Measurements from ENCODE around the gene ADO. TPM values are rescaled to one million over a fixed set of nuclear protein-coding genes. Genes with fewer than 3 reads are reported as not detected.

The ADO gene
- total and polyA plus RNA-seq, 9 of the 15 experiments (the other 6 are each of a cell fraction or from before 2014, with no cell fraction given): 3.0 to 20.0 (median 16.1) TPM

- no peak for FAIRE-seq
- Histone ChIP-seq H3K27ac (ENCODE audit: extremely low read depth, low read depth, low read length) (no peak overlapping the region), H3K79me2 (ENCODE audit: control insufficient read depth, insufficient read depth, low read length) (no peaks in the 10 kb centered on the region), H4K20me1 (replicated peaks; ENCODE audit: control insufficient read depth, insufficient read depth, low read length) (no peaks in the 10 kb centered on the region), H3K9me1 (ENCODE audit: control insufficient read depth, insufficient read depth, low read length) (no peaks in the 10 kb centered on the region), H3K4me2 (ENCODE audit: insufficient read depth, low read length) (no peak overlapping the region), H3K36me3 (ENCODE audit: control insufficient read depth, insufficient read depth, low read length) (no peaks in the 10 kb centered on the region), H3K27me3 (ENCODE audit: control insufficient read depth in 2 of 2, insufficient read depth in 2 of 2, low read length in 2 of 2) (peaks cover 3 to 5% of the 10 kb centered on the region in 2 experiments; a peak in 3 of 5 replicates), H3K9ac (ENCODE audit: insufficient read depth in 1 of 2, low read depth in 2 of 2, low read length in 2 of 2) (no peak overlapping the region), H3K9me3 (replicated peaks; ENCODE audit: control insufficient read depth, insufficient read depth, low read depth, low read length) (no peaks in the 10 kb centered on the region), H3K4me1 (replicated peaks in 1 of 2; ENCODE audit: control insufficient read depth in 2 of 2, insufficient read depth in 2 of 2, low read length in 2 of 2) (no peaks in the 10 kb centered on the region; a peak in 1 of 5 replicates), H3K4me3 (no peak overlapping the region), H2AFZ (ENCODE audit: low read depth, low read length) (no peak overlapping the region)
- in situ Hi-C loops (cut with MboI) (no loop called here), intact Hi-C loops (cut with micrococcal nuclease) (no loop called here)
- ATAC-seq: no peak
- ChIA-PET CTCF (ENCODE audit: low intra/inter-chr PET ratio) (no interaction called here), POLR2A (no interaction called here)
- BruUV-seq (replicated peaks): no TSS peak
- WGBS (ENCODE audit: insufficient coverage, low coverage, missing lambda C conversion rate): 0% methylated on average over 2 of the region's 2 CpGs
- no peak for DNase-seq (ENCODE audit: extremely low read depth in 1 of 4, low spot score in 3 of 4)
- no peak for TF ChIP-seq WHSC1 (IDR thresholded peaks at IDR 0.05; ENCODE audit: low read length)
- no peak for TF ChIP-seq NCOA2 (IDR thresholded peaks at IDR 0.05; ENCODE audit: partially characterized antibody in 2 of 2)
- no peak for TF ChIP-seq TFE3 (CRISPR knock-in tag; IDR thresholded peaks at IDR 0.05)
- TF ChIP-seq ZNF551 (CRISPR knock-in tag; IDR thresholded peaks at IDR 0.05): no peak
- TF ChIP-seq CXXC5 (CRISPR knock-in tag; IDR thresholded peaks at IDR 0.05): no peak
- TF ChIP-seq, protein P1, sequence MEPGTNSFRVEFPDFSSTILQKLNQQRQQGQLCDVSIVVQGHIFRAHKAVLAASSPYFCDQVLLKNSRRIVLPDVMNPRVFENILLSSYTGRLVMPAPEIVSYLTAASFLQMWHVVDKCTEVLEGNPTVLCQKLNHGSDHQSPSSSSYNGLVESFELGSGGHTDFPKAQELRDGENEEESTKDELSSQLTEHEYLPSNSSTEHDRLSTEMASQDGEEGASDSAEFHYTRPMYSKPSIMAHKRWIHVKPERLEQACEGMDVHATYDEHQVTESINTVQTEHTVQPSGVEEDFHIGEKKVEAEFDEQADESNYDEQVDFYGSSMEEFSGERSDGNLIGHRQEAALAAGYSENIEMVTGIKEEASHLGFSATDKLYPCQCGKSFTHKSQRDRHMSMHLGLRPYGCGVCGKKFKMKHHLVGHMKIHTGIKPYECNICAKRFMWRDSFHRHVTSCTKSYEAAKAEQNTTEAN (CRISPR knock-in tag; IDR thresholded peaks at IDR 0.05): no peak
- TF ChIP-seq, protein P2, sequence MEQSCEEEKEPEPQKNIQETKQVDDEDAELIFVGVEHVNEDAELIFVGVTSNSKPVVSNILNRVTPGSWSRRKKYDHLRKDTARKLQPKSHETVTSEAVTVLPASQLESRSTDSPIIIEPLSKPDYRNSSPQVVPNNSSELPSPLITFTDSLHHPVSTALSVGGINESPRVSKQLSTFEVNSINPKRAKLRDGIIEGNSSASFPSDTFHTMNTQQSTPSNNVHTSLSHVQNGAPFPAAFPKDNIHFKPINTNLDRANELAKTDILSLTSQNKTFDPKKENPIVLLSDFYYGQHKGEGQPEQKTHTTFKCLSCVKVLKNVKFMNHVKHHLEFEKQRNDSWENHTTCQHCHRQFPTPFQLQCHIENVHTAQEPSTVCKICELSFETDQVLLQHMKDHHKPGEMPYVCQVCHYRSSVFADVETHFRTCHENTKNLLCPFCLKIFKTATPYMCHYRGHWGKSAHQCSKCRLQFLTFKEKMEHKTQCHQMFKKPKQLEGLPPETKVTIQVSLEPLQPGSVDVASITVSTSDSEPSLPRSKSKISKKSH (CRISPR knock-in tag; IDR thresholded peaks at IDR 0.05): no peak
- TF ChIP-seq NFIC (IDR thresholded peaks at IDR 0.05): no peak
- TF ChIP-seq JUND (IDR thresholded peaks at IDR 0.05; ENCODE audit: borderline replicate concordance, low read depth, low read length): no peak
- no peak for TF ChIP-seq JUND (tag; IDR thresholded peaks at IDR 0.05; ENCODE audit: borderline replicate concordance, low read depth, low read length)
- TF ChIP-seq ETS2 (tag; IDR thresholded peaks at IDR 0.05; ENCODE audit: borderline replicate concordance, poor library complexity, severe bottlenecking): no peak
- no peak for TF ChIP-seq RCOR1 (IDR thresholded peaks at IDR 0.05; ENCODE audit: borderline replicate concordance in 1 of 2, low read depth in 2 of 2, low read length in 2 of 2)
- no peak for TF ChIP-seq ZEB2 (IDR thresholded peaks at IDR 0.05)
- no peak for TF ChIP-seq POLR3G (IDR thresholded peaks at IDR 0.05; ENCODE audit: extremely low read depth, insufficient read length, insufficient replicate concordance)
- no peak for TF ChIP-seq CHD2 (IDR thresholded peaks at IDR 0.05; ENCODE audit: low read depth, low read length)
- TF ChIP-seq CBFA2T2 (conservative IDR thresholded peaks at IDR 0.05): no peak
- TF ChIP-seq PHF8 (IDR thresholded peaks at IDR 0.05; ENCODE audit: borderline replicate concordance, low read length): no peak
Observed at GRCh38 chr10:62765726-62766125, 38.8 kb upstream of the ADO start.

Data from K562 (cell line).